Loucy (cell line): Measurements from ENCODE around the gene VPS37B.

Experiments used
- H2AFZ ChIP-seq: fragments of 200-600 bp; sonication (generic); 2 replicates; pipeline ENCODE4 v1.6.0; 2016; ENCODE audit warnings: antibody characterized with exemption, mild to moderate bottlenecking, low read length, moderate library complexity
- H3F3A ChIP-seq: fragments of 200-600 bp; 2 replicates; pipeline ENCODE4 v1.6.0; 2016; ENCODE audit warnings: antibody characterized with exemption, low read depth, mild to moderate bottlenecking
- H3K27me3 ChIP-seq: fragments of 200-600 bp; sonication (generic); 2 replicates; pipeline ENCODE4 v1.6.1; 2014; ENCODE audit warnings: low read length, mild to moderate bottlenecking; ENCODE audit not compliant: insufficient read depth, poor library complexity, severe bottlenecking
- H3K36me3 ChIP-seq: fragments of 200-600 bp; sonication (generic); 2 replicates; pipeline ENCODE4 v1.6.1; 2016; ENCODE audit warnings: low read length; ENCODE audit not compliant: insufficient read depth
- H3K4me1 ChIP-seq: fragments of 200-600 bp; sonication (generic); 2 replicates; pipeline ENCODE4 v1.5.1; 2014; ENCODE audit warnings: low read length, mild to moderate bottlenecking; ENCODE audit not compliant: insufficient read depth, poor library complexity, severe bottlenecking
- H3K4me2 ChIP-seq: fragments of 200-600 bp; sonication (generic); 2 replicates; pipeline ENCODE4 v1.6.0; 2014; ENCODE audit warnings: antibody characterized with exemption, low read length, low read depth, mild to moderate bottlenecking; ENCODE audit not compliant: poor library complexity, severe bottlenecking
- H3K4me3 ChIP-seq: fragments of 200-600 bp; sonication (generic); 2 replicates; pipeline ENCODE4 v1.5.1; 2014; ENCODE audit warnings: low read length, mild to moderate bottlenecking, mixed read lengths; ENCODE audit not compliant: poor library complexity, severe bottlenecking
- H3K79me2 ChIP-seq: fragments of 200-600 bp; sonication (generic); 2 replicates; pipeline ENCODE4 v1.6.1; 2014; ENCODE audit warnings: low read length; ENCODE audit not compliant: insufficient read depth
- H3K9ac ChIP-seq: fragments of 200-600 bp; sonication (generic); 2 replicates; pipeline ENCODE4 v1.6.0; 2014; ENCODE audit warnings: mild to moderate bottlenecking, low read depth, low read length, moderate library complexity; ENCODE audit not compliant: poor library complexity, severe bottlenecking
- H3K9me2 ChIP-seq: fragments of 200-600 bp; sonication (generic); replicated peaks from 2 replicates; pipeline ENCODE4 v1.6.1; 2016; ENCODE audit warnings: low read depth, low read length, mixed read lengths
- H3K9me3 ChIP-seq: fragments of 200-600 bp; sonication (generic); 2 replicates; pipeline ENCODE4 v1.6.1; 2014; ENCODE audit warnings: mild to moderate bottlenecking, antibody characterized with exemption, low read length, low read depth; ENCODE audit not compliant: insufficient read depth
- H4K20me1 ChIP-seq: fragments of 200-600 bp; sonication (generic); 2 replicates; pipeline ENCODE4 v1.6.0; 2014; ENCODE audit warnings: antibody characterized with exemption, low read length, mild to moderate bottlenecking; ENCODE audit not compliant: insufficient read depth, poor library complexity, severe bottlenecking
- CTCF ChIP-seq: fragments of 200-600 bp; sonication (generic); conservative IDR thresholded peaks from 2 replicates; pipeline ENCODE4 v1.5.1; 2014; ENCODE audit warnings: mild to moderate bottlenecking, antibody characterized with exemption, low read length
- EZH2phosphoT487 ChIP-seq: fragments of 200-600 bp; IDR thresholded peaks from 2 replicates; pipeline ENCODE4 v1.6.1; 2018; ENCODE audit warnings: antibody characterized with exemption, mild to moderate bottlenecking, moderate library complexity, borderline replicate concordance

Gene VPS37B

GRCh38 chr12:122860040-122860853 lies 35.7 kb downstream of the VPS37B start:
- no peaks in the 10 kb centered on the region for H3F3A ChIP-seq
- H3K79me2 ChIP-seq = no peaks in the 10 kb centered on the region
- H3K4me3 ChIP-seq = no peak overlapping the region
- H3K9me2 ChIP-seq = no peaks in the 10 kb centered on the region
- H3K4me1 ChIP-seq = no peaks in the 10 kb centered on the region
- H3K9me3 ChIP-seq = no peaks in the 10 kb centered on the region
- H3K9ac ChIP-seq = no peak overlapping the region
- H3K27me3 ChIP-seq = no peaks in the 10 kb centered on the region
- peaks cover 24% of the 10 kb centered on the region; the same call in 1 of the 2 replicates for H3K36me3 ChIP-seq
- H4K20me1 ChIP-seq = no peaks in the 10 kb centered on the region
- TF ChIP-seq EZH2phosphoT487 (no peak), CTCF (peak; percentile 84)
- no peak overlapping the region for H3K4me2 ChIP-seq
- H2AFZ ChIP-seq = no peak overlapping the region

GRCh38 chr12:122859303-122860039 lies 36.5 kb downstream of the VPS37B start:
- H3F3A ChIP-seq = no peaks in the 10 kb centered on the region
- peaks cover 17% of the 10 kb centered on the region; the same call in 1 of the 2 replicates for H3K36me3 ChIP-seq
- H3K9me2 ChIP-seq = no peaks in the 10 kb centered on the region
- H3K27me3 ChIP-seq = no peaks in the 10 kb centered on the region
- no peak overlapping the region for H3K9ac ChIP-seq
- no peak overlapping the region for H2AFZ ChIP-seq
- no peaks in the 10 kb centered on the region for H4K20me1 ChIP-seq
- no peak overlapping the region for H3K4me3 ChIP-seq
- TF ChIP-seq EZH2phosphoT487 (no peak), CTCF (no peak)
- no peak overlapping the region for H3K4me2 ChIP-seq
- H3K9me3 ChIP-seq = no peaks in the 10 kb centered on the region
- no peaks in the 10 kb centered on the region for H3K79me2 ChIP-seq
- no peaks in the 10 kb centered on the region for H3K4me1 ChIP-seq

DNA sequence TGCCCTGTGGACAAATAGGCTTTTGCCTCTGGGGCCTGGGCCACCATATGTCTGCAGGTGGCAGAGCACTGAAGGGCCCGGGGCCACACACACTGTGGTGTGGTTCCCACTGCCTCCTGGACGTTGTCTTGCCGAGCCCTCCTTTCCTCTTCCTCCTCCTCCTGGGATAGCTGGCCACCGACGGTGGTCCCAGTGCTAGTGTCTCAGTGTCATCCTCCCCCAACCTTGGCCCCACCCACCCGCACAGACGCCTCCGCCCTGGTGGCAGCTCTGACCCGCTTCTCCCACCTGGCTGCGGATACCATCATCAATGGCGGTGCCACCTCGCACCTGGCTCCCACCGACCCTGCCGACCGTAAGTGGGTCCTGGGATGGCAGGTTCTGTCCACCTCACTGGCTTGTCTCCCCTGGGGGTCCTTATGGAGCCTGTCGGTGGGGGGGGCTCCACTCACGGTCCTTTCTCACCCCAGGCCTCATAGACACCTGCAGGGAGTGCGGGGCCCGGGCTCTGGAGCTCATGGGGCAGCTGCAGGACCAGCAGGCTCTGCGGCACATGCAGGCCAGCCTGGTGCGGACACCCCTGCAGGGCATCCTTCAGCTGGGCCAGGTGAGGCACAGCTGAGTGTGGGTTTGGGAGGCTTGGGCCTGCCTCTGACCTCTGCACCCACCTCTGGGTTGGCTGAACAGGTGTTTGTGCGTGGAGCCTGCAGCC lies 37.2 kb downstream of the VPS37B start:
- Histone ChIP-seq H3K9ac (no peak overlapping the region), H2AFZ (no peak overlapping the region), H3K9me2 (no peaks in the 10 kb centered on the region), H3K9me3 (no peaks in the 10 kb centered on the region), H4K20me1 (no peaks in the 10 kb centered on the region), H3K4me3 (no peak overlapping the region), H3K27me3 (no peaks in the 10 kb centered on the region), H3K36me3 (peaks cover 15% of the 10 kb centered on the region; the same call in 1 of the 2 replicates), H3F3A (no peaks in the 10 kb centered on the region), H3K4me2 (no peak overlapping the region), H3K4me1 (no peaks in the 10 kb centered on the region), H3K79me2 (no peaks in the 10 kb centered on the region)
- TF ChIP-seq EZH2phosphoT487 (no peak), CTCF (no peak)
